ENCODE data around the gene MCTP2.

DNA sequence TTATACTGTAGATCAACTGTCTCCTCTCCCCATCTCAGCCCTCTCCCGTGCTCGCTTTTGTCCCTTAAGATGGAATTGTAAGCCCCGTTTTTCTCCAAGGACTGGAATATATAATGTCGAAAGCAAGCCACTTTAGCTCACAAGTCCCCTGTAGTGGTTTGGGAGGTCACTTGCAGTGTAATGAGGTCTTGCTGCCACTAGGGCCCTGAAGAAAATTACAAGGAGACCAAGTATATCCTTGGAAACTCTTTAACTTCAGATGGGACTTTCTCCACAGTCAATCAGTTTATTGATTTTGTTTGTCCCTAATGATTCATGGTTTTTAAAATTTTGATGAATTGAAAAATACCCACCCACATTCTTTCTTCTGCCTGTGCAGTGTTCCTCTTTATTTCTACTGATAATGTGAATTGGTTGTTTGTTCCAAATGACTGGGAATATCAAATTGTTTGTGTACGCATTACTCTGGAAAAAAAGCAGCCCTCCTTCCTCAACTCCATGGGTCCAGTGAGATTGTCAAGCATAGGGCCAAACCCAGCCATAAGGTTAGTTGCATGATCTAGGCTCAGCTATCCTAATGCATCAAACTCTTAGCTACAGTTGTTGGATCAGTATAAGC lies 294.8 kb downstream of the MCTP2 start:
- TF ChIP-seq, protein P1, sequence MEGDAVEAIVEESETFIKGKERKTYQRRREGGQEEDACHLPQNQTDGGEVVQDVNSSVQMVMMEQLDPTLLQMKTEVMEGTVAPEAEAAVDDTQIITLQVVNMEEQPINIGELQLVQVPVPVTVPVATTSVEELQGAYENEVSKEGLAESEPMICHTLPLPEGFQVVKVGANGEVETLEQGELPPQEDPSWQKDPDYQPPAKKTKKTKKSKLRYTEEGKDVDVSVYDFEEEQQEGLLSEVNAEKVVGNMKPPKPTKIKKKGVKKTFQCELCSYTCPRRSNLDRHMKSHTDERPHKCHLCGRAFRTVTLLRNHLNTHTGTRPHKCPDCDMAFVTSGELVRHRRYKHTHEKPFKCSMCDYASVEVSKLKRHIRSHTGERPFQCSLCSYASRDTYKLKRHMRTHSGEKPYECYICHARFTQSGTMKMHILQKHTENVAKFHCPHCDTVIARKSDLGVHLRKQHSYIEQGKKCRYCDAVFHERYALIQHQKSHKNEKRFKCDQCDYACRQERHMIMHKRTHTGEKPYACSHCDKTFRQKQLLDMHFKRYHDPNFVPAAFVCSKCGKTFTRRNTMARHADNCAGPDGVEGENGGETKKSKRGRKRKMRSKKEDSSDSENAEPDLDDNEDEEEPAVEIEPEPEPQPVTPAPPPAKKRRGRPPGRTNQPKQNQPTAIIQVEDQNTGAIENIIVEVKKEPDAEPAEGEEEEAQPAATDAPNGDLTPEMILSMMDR (IDR thresholded peaks at IDR 0.05), result no peak
- no peak for TF ChIP-seq POLR2AphosphoS5 (IDR thresholded peaks at IDR 0.05)
- TF ChIP-seq POLR2A (IDR thresholded peaks at IDR 0.05), result no peak
